CD4-positive, alpha-beta T cell (primary cell): ENCODE measurements around the gene PTCD3. TPM values are rescaled to one million over a fixed set of nuclear protein-coding genes. Genes with fewer than 3 reads are reported as not detected.

Experiments used
- ATAC-seq: fragments of 200-7000 bp; cut with Tn5 transposase; one replicate; pipeline ENCODE4 v1.10.0; 2022; ENCODE audit warnings: mild to moderate bottlenecking; ENCODE audit not compliant: poor library complexity
- CTCF ChIA-PET: fragments of 350-600 bp; sonication (Branson Sonifier 250); formaldehyde crosslinking; loops from one replicate; lab custom pipeline; 2021; ENCODE audit warnings: antibody characterized with exemption, inconsistent platforms; lab: Charles Lee
- POLR2A ChIA-PET: fragments of 350-600 bp; sonication (Branson Sonifier 250); formaldehyde crosslinking; loops from one replicate; lab custom pipeline; 2021; ENCODE audit warnings: antibody characterized with exemption, inconsistent platforms; lab: Charles Lee
- DNase-seq, 14 experiments: peaks; one replicate each; pipeline ENCODE4 v3.0.0-alpha.2; 2013 to 2020; ENCODE audit warnings: mixed read lengths in 2 of 14
- H3K27ac ChIP-seq, 2 donors: one replicate each; pipeline versions ENCODE4 v1.5.1 to v1.7.0; 2013; ENCODE audit warnings: low read length in 2 of 2, low read depth in 1 of 2, mild to moderate bottlenecking in 1 of 2
- H3K27me3 ChIP-seq, 2 experiments: 1 replicate in 1 of 2; 2 replicates in 1 of 2; pipeline versions ENCODE4 v1.6.1 to v1.7.0; 2013; ENCODE audit warnings: low read length in 2 of 2, control low read depth in 1 of 2, mild to moderate bottlenecking in 1 of 2, moderate library complexity in 1 of 2; ENCODE audit not compliant: insufficient read depth in 2 of 2, control insufficient read depth in 1 of 2
- H3K36me3 ChIP-seq: one replicate; pipeline ENCODE4 v1.6.1; 2013; ENCODE audit warnings: low read length, control low read depth; ENCODE audit not compliant: insufficient read depth
- H3K4me1 ChIP-seq: one replicate; pipeline ENCODE4 v1.6.1; 2013; ENCODE audit warnings: low read length, control low read depth; ENCODE audit not compliant: insufficient read depth
- H3K4me3 ChIP-seq: one replicate; pipeline ENCODE4 v1.5.1; 2013; ENCODE audit warnings: mild to moderate bottlenecking, low read length, moderate library complexity
- H3K9me3 ChIP-seq, 2 experiments: 1 replicate in 1 of 2; 2 replicates in 1 of 2; pipeline versions ENCODE4 v1.6.1 to v1.7.0; 2013; ENCODE audit warnings: low read length in 2 of 2, mild to moderate bottlenecking in 2 of 2, control low read depth in 1 of 2, moderate library complexity in 1 of 2; ENCODE audit not compliant: control insufficient read depth in 1 of 2, insufficient read depth in 1 of 2
- H3K27ac Mint-ChIP-seq: one replicate; pipeline ENCODE4 v1.8.0; 2020; ENCODE audit warnings: mixed read lengths
- H3K27me3 Mint-ChIP-seq: one replicate; pipeline ENCODE4 v1.8.0; 2021; ENCODE audit warnings: mixed read lengths
- H3K36me3 Mint-ChIP-seq: one replicate; pipeline ENCODE4 v1.8.0; 2021; ENCODE audit warnings: low read depth, mixed read lengths
- H3K4me1 Mint-ChIP-seq: one replicate; pipeline ENCODE4 v1.8.0; 2021; ENCODE audit warnings: low read depth, mixed read lengths
- H3K4me3 Mint-ChIP-seq: one replicate; pipeline ENCODE4 v1.8.0; 2020; ENCODE audit warnings: mild to moderate bottlenecking, mixed read lengths
- H3K9me3 Mint-ChIP-seq: one replicate; pipeline ENCODE4 v1.8.0; 2020; ENCODE audit warnings: mixed read lengths
- intact Hi-C, 2 experiments: fragments of 100-400 bp; cut with DNase I in 1 of 2; cut with micrococcal nuclease in 1 of 2; formaldehyde crosslinking; loops; one replicate each; pipeline versions ENCODE4 v1.15.1 to v1.9.0; 2023 to 2025; cut with DNase I, micrococcal nuclease
- total RNA-seq, 174 experiments: library from RNA in 2 of 174; stranded (reverse) in 2 of 174; gene quantifications; one replicate each; pipeline ENCODE4 v1.2.3 and lab custom pipeline; 2021 to 2026
- TF ChIP-seq, protein P1 (sequence below): fragments of 200-600 bp; IDR thresholded peaks from one replicate; pipeline ENCODE4 v1.8.0; 2022; ENCODE audit warnings: antibody characterized with exemption, mild to moderate bottlenecking

PTCD3 gene
- total RNA-seq, 2 experiments from 2014 or later: 154 to 161 TPM

- ChIA-PET CTCF (no interaction called here), POLR2A (no interaction called here)
- peaks cover 95% of the 10 kb centered on the region for H3K36me3 Mint-ChIP-seq
- H3K36me3 ChIP-seq: peaks cover 82% of the 10 kb centered on the region
- no peaks in the 10 kb centered on the region for H3K27me3 Mint-ChIP-seq
- no peaks in the 10 kb centered on the region for H3K9me3 ChIP-seq
- DNase-seq (no peak), ATAC-seq (no peak)
- H3K27ac ChIP-seq: no peak overlapping the region
- H3K4me1 Mint-ChIP-seq: peaks cover 27% of the 10 kb centered on the region
- H3K9me3 Mint-ChIP-seq: no peaks in the 10 kb centered on the region
- H3K4me3 ChIP-seq: no peak overlapping the region
- no peaks in the 10 kb centered on the region for H3K4me1 ChIP-seq
- no peak overlapping the region for H3K4me3 Mint-ChIP-seq
- peak overlapping the region; percentile 71 for H3K27ac Mint-ChIP-seq
- TF ChIP-seq, protein P1, sequence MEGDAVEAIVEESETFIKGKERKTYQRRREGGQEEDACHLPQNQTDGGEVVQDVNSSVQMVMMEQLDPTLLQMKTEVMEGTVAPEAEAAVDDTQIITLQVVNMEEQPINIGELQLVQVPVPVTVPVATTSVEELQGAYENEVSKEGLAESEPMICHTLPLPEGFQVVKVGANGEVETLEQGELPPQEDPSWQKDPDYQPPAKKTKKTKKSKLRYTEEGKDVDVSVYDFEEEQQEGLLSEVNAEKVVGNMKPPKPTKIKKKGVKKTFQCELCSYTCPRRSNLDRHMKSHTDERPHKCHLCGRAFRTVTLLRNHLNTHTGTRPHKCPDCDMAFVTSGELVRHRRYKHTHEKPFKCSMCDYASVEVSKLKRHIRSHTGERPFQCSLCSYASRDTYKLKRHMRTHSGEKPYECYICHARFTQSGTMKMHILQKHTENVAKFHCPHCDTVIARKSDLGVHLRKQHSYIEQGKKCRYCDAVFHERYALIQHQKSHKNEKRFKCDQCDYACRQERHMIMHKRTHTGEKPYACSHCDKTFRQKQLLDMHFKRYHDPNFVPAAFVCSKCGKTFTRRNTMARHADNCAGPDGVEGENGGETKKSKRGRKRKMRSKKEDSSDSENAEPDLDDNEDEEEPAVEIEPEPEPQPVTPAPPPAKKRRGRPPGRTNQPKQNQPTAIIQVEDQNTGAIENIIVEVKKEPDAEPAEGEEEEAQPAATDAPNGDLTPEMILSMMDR: no peak
- no peaks in the 10 kb centered on the region for H3K27me3 ChIP-seq
- intact Hi-C loops: no loop called here
Measured at GRCh38 chr2:86174445-86174844, 68.4 kb downstream of the PTCD3 start.

DNA sequence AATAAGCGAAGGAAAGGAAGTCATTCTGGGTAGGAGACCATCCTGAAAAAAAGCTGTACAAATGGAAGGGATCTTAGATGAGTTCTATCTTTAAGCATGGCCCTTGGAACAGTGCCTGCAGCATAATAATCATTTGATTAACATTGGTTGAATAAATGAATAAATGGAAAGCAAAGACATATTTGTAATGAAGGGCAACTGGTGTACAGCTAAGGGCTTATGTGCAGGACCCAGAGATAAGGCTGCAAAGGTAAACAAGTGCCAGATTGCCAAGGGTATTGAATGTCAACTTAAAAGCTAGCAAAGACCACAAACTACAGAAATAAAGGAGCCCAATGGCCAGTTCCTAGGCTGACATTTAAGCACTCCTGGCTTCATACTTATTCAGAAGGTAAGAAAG is 69.8 kb downstream of the PTCD3 start:
- Histone ChIP-seq H3K4me1 (no peaks in the 10 kb centered on the region), H3K36me3 (peaks cover 75% of the 10 kb centered on the region), H3K27ac (no peak overlapping the region), H3K27me3 (no peaks in the 10 kb centered on the region), H3K9me3 (no peaks in the 10 kb centered on the region), H3K4me3 (no peak overlapping the region)
- intact Hi-C loops: no loop called here
- peaks cover 91% of the 10 kb centered on the region for H3K36me3 Mint-ChIP-seq
- no peaks in the 10 kb centered on the region for H3K27me3 Mint-ChIP-seq
- H3K4me1 Mint-ChIP-seq: peaks cover 32% of the 10 kb centered on the region
- H3K4me3 Mint-ChIP-seq: no peak overlapping the region
- ChIA-PET POLR2A (interaction anchor here (1.3 kb wide), 1 partner anchor 10 kb away, joined by 3 read pairs; no protein-coding TSS in a partner anchor), CTCF (interaction anchor here (1.1 kb wide), 1 partner anchor 9 kb away, joined by 3 read pairs; no protein-coding TSS in a partner anchor)
- no peak overlapping the region for H3K27ac Mint-ChIP-seq
- TF ChIP-seq, protein P1: no peak
- DNase-seq (no peak), ATAC-seq (no peak)
- no peaks in the 10 kb centered on the region for H3K9me3 Mint-ChIP-seq

DNA sequence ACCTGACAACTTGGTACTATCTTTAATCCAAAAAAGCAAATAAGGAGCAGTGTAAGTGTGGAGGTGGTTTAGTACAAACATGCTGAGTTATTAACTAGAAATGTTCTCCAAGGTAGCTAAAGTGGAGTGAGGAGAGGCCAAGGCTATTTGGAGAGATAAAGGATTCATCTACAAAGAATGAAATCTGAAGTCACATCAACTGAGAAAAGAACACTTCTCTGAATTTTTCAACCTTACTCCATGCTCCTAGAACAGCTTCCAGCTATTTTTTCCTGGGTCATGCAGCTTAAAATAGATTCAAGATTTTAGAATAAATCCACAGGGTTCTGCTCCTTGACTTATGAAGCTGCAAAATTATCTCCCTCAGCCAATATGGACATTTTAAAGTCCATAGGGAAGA is 70.6 kb downstream of the PTCD3 start:
- ChIA-PET CTCF (interaction anchor here (1.1 kb wide), 1 partner anchor 10 kb away, joined by 3 read pairs; no protein-coding TSS in a partner anchor), POLR2A (interaction anchor here (0.7 to 1.3 kb wide), 2 partner anchors 8 to 9 kb away, joined by 3 to 5 read pairs; no protein-coding TSS in a partner anchor)

More for the DNA sequence above, 70.6 kb downstream of the PTCD3 start:
- peaks cover 72% of the 10 kb centered on the region for H3K36me3 ChIP-seq
- H3K4me1 Mint-ChIP-seq: peaks cover 32% of the 10 kb centered on the region
- TF ChIP-seq, protein P1: no peak
- intact Hi-C loops: no loop called here
- H3K27ac Mint-ChIP-seq: no peak overlapping the region
- no peaks in the 10 kb centered on the region for H3K27me3 ChIP-seq
- H3K36me3 Mint-ChIP-seq: peaks cover 87% of the 10 kb centered on the region
- H3K4me3 ChIP-seq: no peak overlapping the region
- H3K9me3 ChIP-seq: no peaks in the 10 kb centered on the region
- ATAC-seq (no peak), DNase-seq (no peak)
- H3K4me1 ChIP-seq: no peaks in the 10 kb centered on the region
- no peaks in the 10 kb centered on the region for H3K9me3 Mint-ChIP-seq
- H3K27me3 Mint-ChIP-seq: no peaks in the 10 kb centered on the region
- no peak overlapping the region for H3K4me3 Mint-ChIP-seq
- H3K27ac ChIP-seq: no peak overlapping the region
